T1000 (cell line): Measurements from ENCODE around the gene HLA-DOA.

Source experiments
- DNase-seq: peaks from one replicate; lab custom pipeline; 2025; ENCODE audit warnings: mixed read lengths; lab: John Stamatoyannopoulos, UW

The HLA-DOA gene

DNA sequence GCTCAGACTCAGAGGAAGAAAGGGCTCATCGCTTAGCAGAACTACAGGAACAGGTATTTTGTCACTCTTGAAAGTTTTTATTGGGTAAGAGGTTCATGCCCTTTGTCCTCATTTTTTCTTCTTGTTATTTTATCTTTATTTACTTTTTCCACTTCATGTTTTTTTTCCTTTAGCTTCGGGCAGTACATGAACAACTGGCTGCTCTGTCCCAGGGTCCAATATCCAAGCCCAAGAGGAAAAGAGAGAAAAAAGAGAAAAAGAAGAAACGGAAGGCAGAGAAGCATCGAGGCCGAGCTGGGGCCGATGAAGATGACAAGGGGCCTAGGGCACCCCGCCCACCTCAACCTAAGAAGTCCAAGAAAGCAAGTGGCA, 31.5 kb downstream of the HLA-DOA start:
- DNase-seq, result no peak

DNA sequence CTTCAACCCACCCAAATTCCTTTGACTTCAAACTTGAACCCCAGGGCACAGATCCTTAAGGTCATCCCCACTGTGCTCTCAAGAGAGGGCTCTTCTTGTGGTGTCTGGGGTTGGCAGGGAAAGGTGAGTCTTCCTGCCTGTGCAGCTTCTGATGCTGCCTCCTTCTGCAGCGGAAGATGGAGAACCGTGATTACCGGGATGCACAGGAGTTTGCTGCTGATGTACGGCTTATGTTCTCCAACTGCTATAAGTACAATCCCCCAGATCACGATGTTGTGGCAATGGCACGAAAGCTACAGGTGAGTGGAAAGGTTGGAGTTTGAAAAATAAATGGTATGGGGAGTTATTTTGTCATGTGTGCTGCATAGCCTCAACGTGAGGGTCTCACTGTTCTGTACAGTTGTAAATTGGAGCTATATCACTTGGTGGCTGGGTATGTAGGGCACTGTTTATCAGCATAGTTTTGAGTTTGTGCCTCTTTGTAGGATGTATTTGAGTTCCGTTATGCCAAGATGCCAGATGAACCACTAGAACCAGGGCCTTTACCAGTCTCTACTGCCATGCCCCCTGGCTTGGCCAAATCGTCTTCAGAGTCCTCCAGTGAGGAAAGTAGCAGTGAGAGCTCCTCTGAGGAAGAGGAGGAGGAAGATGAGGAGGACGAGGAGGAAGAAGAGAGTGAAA, 32.0 kb downstream of the HLA-DOA start:
- no peak for DNase-seq

DNA sequence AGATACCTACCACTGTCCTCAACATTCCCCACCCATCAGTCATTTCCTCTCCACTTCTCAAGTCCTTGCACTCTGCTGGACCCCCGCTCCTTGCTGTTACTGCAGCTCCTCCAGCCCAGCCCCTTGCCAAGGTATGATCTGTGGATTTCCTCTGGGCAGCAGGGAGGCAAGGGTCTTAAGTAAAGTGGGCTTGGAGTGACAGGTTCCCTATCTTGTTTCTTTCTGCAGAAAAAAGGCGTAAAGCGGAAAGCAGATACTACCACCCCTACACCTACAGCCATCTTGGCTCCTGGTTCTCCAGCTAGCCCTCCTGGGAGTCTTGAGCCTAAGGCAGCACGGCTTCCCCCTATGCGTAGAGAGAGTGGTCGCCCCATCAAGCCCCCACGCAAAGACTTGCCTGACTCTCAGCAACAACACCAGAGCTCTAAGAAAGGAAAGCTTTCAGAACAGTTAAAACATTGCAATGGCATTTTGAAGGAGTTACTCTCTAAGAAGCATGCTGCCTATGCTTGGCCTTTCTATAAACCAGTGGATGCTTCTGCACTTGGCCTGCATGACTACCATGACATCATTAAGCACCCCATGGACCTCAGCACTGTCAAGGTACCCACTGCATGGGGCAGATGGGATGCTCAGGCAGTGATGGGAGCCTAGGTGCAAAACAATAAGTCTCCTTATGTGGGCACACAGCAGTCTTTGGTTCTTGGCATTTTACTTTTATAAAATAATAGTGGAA, 32.9 kb downstream of the HLA-DOA start:
- DNase-seq, result no peak

DNA sequence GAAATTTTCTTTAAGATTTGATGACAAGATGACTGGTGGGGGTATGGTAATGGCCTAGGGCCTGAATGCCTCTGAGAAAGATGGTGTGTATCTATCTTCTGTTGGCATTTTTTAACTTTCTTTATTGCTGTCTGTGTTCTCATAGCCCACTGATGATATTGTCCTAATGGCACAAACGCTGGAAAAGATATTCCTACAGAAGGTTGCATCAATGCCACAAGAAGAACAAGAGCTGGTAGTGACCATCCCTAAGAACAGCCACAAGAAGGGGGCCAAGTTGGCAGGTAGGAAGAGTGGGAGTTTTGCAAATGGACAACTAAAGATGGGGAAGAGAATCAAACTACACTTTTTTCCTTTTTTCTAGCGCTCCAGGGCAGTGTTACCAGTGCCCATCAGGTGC, 33.5 kb downstream of the HLA-DOA start:
- DNase-seq, result no peak

DNA sequence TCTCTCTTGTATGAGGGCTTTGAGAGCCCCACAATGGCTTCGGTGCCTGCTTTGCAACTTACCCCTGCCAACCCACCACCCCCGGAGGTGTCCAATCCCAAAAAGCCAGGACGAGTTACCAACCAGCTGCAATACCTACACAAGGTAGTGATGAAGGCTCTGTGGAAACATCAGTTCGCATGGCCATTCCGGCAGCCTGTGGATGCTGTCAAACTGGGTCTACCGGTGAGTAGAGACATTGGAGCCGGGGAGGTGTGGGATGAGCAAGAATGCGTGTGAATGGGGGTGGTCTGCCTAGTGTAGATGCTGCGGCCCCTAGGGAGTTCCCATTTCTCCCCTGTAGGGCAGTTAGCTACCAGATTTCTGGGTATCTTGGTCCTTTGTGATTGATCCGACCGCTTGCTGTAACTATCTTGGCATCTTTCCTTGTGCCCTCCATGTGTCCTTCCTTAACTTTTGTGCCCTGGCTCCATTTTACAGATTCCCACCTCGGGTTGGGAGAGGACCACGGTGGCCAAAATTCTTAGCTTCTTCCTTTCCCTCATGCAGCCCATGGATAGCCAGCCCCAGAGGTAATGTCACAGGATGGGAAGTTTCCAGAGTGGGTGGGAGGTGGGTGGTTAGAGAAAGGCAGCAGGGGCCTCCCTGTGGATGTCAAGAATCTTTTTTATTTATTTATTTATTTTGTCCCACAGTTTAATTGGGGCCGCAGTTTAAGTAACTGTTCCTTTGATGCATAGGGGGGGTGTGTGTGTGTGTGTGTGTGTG, 34.7 kb downstream of the HLA-DOA start:
- DNase-seq, result no peak

DNA sequence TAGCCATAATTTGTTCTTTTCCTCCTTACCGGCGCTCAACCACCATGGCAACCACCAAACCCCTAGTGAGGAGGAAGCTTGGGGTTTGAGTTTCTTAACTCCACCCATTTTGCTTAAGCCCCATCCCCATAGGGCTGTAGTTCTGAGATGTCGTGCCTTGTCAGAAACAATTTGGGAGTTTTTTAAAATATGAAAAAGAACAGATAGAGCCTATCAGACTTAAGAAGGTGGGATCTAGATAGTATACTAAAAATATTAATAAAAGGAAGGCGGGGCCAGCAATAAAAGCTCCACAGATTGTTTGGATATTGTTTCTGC, 35.4 kb downstream of the HLA-DOA start:
- no peak for DNase-seq

DNA sequence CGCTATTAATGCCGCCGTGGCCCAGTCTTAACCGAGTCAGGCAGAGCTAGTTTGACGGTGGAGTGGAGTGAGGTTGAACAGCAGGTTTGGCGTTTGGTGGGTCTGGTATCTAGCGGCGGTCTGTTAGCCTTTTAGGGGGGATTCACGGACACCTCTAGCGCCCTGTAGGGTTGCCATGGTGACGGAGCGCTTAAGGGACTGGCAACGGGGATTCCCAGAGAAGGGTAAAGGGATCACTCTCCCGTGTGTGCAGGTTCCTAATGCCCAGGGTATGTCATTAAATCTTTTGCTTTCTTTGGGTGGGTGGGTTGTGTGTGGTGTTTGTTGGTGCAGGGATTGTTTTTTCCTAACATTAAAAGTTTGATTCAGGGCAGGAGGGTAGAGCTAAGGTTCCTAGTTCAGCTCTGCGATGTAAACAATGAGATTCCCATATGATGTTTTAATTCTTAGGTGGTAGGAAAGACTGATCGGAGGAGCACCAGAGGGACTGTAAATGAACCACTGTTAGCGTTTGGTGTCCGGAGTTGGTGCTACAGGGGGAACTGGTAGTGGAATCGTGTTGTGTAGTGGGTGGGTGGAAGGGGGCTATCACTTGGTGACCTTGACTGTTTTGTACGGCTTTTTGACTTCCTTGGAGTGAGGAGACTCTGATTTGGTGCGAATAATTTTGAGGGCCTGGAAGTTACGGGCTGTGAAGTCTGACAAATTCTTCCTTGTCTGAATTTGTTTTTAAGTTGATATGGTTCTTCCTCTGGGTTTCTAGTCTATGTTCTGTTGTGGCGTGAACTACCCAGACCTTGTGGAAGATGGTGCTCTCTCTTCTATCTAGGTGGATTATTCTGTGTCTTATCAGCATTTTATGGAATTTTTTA, 36.0 kb downstream of the HLA-DOA start:
- no peak for DNase-seq

DNA sequence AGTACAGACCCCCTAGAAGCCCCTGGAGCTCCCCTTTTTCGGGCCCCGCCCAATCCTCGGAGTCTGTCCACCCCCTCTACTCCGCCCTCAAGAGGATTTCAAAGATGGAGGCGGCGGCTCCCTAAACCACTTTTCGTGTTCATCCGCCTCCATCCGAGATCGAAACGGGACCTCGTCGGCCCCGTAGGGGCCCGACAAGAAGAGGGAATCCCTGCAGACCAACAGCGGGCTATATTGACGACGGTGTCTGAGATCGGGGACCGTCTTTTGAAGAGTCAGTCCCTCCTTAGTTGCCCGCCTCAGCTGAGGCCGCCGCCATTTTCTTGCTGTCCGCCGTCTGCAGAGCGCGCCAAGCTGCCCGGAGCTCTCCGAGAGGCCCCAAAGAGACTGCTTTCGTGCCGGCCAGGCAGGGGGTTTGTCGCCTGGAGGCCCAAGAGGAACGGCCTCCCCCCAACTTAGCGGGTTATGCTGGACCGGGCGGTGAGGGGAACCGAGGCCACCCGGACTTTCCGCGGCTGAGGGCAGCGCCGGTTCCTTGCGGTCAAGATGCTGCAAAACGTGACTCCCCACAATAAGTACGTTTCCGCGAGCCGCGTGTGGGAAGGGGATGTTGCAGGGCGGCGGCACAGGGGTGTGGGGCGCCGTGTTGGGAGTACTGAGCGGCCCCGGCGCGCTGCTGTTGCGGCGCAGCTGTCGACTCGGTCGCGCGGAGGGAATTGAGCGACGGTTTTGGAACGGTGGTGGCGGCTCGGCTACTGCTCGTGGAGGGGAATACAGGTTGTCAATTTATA, 36.8 kb downstream of the HLA-DOA start:
- no peak for DNase-seq

DNA sequence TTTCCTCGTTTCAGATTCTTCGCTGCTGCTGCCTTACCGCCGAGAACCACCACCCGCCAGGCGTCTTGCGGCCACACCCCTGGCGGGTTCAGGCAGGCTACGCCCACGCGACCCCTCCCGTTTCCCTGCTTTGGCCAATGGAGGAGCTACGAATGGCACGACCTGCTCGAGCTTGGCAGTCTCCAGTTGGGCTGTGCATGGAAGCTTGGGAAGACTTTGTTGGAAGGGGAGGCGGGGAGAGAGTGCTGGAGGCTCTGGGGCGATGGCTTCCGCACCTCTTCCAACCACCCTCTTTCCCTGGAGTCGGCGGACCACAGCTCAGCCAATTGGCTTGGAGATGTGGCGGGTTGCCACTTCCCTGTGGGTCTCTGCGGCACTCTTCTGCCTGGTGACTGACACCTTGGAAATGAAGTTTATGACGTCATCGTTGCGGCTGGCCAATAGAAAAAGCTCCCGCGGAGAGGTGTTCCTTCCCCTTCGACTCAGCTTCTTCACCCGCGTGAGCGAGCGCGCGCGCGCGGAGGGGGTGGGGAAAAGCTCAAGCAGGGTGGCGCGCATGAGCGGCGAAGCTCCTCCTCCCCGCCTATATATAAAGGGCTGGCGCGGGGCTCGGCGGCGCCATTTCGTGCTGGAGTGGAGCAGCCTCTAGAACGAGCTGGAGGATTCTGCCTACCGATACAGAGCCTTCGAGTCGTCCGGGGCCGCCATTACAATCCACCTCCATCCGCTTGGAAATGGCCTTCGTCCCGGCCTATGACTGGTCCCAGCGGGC, 37.6 kb downstream of the HLA-DOA start:
- DNase-seq, result peak; percentile 99

DNA sequence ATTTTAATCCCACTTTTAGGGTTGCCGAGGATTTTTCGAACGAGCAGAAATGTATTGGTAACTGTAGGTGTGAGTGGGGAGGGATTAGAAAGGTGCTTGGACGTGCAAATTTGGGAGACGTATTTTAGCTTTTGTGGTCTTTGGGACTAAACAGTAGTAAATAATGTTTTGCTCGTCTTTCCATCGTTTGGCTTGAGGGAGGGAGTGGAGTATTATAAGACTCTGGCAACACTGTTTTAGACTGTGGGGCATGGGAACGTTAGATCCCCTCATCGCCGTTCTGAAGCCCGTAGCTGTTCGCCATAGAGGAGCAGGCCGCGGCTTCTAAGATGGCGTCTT, 38.2 kb downstream of the HLA-DOA start:
- no peak for DNase-seq

DNA sequence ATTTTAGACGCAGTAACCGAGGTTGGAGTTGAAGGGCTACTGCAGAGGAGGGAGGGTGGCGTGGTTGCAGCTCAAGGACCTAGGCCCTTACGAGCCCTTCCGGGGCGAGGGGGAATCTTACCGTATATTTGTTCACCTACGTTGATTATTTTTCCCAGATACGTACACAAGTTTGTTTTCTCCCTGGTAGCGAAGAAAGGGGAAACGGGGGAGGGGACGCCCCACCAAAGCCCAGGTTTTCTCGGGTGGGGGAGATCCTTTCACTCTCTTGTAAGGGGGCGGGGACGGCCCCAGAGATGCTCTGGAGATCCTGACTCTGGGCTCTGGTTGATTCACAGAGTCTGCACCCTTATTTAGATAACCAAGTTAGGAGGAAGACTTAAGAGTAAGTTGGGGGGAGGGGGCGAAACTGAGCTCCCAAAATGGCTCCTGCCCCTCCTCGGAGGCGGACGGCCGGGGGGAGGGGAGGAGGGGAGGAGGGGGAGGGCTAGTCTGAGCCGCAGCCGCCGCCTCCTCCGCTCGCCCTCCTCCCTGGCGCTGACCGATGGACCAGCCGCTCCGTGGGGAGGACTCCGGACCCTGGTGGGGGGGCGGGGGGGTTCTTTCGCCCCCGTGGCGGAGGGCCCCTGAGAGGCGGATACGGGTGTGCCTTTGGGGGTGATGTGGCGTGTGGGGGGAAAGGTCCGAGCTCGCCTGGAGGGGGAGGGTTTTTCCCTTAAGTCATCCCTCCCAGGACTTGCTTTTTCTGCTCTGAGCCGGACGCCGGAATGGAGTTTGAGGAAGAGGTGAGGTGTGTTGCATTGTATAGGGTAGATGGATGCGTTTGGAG, 38.8 kb downstream of the HLA-DOA start:
- DNase-seq, result peak; percentile 48

DNA sequence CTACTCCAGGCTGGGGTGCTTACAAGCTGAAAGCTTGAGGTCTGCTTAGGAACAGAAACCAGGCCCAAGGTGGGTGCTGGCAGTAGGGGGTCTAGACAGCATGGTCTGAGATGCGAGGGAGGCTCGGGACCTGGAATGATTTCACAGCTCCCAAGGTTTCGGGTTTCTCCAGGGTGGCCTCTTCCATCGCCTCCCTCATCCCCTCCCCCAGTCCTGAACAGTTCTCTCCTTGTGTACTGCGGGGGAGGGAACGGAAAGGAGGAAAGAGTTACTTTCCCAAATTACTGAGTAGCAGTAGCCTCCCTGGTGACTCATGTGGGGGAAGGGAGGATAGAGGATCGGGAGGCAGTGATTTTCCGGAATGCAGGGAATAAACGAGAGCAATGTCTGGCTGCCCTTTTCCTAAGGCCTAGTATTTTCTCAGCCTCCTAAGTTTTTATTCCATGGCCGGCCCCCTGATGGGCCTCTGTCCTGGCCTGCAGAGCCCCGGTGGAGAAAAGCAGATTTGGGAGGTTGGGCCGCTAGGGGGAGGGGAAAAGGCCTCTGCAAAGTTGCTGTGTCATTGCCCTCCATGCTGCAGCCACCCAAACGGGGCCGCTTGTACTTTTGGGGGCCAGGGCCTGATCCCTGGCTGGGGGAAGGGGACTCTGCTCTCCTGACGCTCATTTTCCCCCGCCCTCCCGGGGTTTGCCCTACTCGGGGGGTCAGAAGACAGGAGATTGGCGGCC, 39.5 kb downstream of the HLA-DOA start:
- DNase-seq, result peak; percentile 64

DNA sequence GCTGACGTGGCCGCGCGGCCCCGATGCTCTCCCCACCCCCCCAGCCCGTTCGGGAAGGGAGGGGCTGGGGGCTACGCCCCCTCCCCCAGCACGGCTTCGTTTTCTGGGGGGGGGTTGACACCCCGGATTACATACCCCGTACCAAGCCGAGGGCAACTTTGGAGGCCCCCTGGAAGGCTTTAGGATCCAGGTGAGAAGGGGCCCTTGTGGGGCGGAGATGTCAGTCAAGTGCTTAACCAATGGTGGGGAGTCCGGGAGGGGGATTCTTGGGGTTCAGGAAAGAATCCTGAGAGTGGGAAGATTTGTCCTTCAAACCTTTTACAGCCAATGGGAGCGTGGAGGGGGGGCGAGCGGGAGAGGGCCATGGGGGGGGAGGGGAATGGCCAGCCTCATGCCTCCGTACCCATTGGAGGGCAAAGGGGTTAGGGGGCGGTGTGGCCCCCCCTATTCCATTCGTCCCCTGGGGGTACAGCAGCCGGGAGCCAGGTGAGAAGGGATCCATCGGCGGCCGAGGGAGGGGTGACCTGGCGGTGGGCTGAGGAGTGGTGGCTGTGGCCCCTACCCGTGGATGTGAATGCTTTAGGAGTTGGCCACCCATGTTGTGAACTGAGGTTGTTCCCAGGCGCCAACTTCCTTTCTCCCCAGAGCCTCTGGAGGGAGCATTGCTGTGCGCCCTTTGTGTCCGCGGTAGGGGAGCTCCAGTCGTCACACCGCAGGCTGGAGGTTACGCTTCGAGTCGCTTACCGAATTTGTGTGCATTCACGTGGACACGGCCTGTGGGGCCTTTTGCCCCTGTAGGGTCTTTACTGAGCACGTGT, 40.3 kb downstream of the HLA-DOA start:
- DNase-seq, result peak; percentile 57

DNA sequence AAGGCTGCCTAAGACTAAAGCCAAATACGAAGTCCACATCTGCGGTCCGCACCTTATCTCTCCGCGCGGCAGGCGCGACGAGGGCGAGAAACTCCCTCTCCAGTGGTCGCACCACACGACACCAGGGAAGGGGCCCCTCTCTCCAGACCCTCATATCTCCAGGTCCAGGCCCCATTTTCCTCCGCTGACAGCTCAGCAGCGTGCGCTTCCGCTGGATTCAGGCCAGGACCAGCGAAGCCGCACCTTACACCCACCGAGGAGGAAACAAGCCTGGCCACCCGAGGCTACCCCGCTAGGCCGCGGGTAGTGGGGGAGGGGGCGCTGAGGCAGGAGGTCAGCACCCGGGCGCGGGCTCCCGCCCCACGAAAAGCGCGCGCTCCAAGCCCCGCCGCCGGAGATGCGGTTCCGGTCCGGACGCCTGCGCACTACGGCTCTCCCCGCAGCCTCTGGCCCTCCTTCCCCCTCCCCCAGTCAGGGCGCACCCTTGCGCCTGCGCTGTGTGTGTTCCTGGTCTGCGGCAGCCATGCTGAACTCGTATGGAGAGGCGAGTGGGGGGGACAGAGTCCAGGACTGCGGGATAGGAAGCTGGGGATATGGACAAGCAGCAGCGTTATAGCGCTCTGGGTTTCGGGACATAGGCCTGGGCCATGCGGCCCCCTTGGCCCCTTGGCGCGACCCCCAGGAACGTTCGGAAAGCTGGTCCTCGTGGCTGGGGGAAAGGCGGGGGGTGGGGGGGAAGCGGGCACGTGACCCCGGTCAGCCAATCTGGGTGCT, 41.1 kb downstream of the HLA-DOA start, which contains the start of gene BRD2:
Gene BRD2 (plus strand): TSS at position 502 of the 774 bp plus-strand sequence. CDS start 4,305 bp downstream, outside the sequence.
- peak; percentile 90 for DNase-seq

DNA sequence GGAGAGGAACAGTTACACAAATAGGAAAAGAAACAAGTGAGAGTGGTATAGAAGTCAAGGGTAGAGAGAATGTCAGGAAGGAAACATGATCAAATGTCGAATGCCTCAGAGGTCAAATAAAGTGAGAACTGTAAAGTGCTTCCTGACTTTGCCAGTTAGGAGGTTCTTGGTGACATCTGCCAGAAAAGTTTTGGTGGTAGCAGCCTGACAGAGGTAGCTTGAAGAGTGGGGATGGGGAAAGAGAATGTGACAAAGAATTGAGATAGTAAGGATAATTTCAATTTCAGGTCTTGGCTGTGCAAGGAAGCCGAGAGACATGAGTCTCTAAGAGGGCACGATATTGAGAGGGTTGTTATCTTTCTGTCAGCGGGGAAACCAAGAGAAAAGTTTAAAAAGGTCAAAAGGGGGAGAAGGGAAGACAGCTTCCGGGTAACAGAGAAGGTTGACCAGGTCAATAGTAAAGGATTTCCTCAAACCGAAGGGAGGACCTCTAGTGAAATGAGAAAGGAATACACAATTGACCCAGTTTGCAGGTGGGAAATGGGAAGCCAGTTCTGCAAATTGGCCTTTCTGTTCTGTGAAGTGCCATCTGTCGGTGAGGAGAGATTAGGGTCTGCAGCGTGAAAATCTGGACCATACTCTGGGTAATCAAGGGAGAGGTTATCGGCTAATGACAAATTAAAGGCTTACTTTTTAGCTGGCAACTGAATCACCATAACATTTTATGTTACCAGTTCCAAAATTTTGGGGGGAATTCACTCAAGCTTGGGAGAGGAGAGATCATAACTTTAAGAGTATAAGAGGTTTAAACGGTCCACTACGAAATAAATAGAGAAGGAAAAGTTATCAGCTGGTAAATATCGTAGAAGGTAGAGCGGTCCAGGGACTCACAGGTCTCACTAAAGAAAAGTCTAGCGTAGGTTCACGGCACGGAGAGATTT, 42.0 kb downstream of the HLA-DOA start:
- DNase-seq, result no peak

DNA sequence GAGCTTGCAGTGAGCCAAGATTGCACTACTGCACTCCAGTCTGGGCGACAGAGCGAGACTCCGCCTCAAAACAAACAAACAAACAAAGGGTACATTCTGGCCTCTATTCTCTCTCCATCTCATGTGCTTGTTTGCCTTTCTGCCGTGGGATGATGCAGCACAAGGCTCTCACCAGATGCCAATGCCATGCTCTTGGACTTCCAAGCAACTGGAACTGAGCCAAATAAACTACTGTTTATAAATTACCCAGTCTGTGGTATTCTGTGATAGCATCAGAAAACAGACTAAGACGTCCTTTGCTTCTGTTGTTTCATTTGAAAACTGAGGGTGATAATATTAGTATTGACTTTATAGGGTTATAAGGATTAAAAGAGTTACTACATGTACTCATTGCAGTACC, 44.6 kb downstream of the HLA-DOA start:
- DNase-seq, result no peak
